Measurements from ENCODE around the gene EBF3.

EBF3 gene

GRCh38 chr10:129809841-129810240, 154.2 kb downstream of the EBF3 start:
- no peak for DNase-seq (ENCODE audit: low read depth in 2 of 2, low spot score in 1 of 2)

- no peak for DNase-seq (ENCODE audit: low read depth in 2 of 2, low spot score in 1 of 2)
Measured at GRCh38 chr10:129809431-129809830, 154.6 kb downstream of the EBF3 start.

- DNase-seq (ENCODE audit: low read depth in 2 of 2, low spot score in 1 of 2) = no peak
Measured at GRCh38 chr10:129808092-129808983, 155.7 kb downstream of the EBF3 start.

GRCh38 chr10:129807211-129807610, 156.9 kb downstream of the EBF3 start:
- no peak for DNase-seq (ENCODE audit: low read depth in 2 of 2, low spot score in 1 of 2)

- DNase-seq (ENCODE audit: low read depth in 2 of 2, low spot score in 1 of 2) = no peak
Measured at GRCh38 chr10:129800796-129801340, 163.2 kb downstream of the EBF3 start.

GRCh38 chr10:129799942-129800341, 164.1 kb downstream of the EBF3 start:
- DNase-seq (ENCODE audit: low read depth in 2 of 2, low spot score in 1 of 2) = no peak

- DNase-seq (ENCODE audit: low read depth in 2 of 2, low spot score in 1 of 2) = no peak
Measured at GRCh38 chr10:129796710-129797420, 167.2 kb downstream of the EBF3 start.

- DNase-seq (ENCODE audit: low read depth in 2 of 2, low spot score in 1 of 2) = no peak
Measured at GRCh38 chr10:129793996-129794395, 170.1 kb downstream of the EBF3 start.

- DNase-seq (ENCODE audit: low read depth in 2 of 2, low spot score in 1 of 2) = no peak
Measured at GRCh38 chr10:129793479-129793878, 170.6 kb downstream of the EBF3 start.

GRCh38 chr10:129792864-129793263, 171.2 kb downstream of the EBF3 start:
- no peak for DNase-seq (ENCODE audit: low read depth in 2 of 2, low spot score in 1 of 2)

GRCh38 chr10:129792141-129792540, 171.9 kb downstream of the EBF3 start:
- no peak for DNase-seq (ENCODE audit: low read depth in 2 of 2, low spot score in 1 of 2)

- DNase-seq (ENCODE audit: low read depth in 2 of 2, low spot score in 1 of 2) = no peak
Measured at GRCh38 chr10:129790715-129791446, 173.2 kb downstream of the EBF3 start.

- no peak for DNase-seq (ENCODE audit: low read depth in 2 of 2, low spot score in 1 of 2)
Measured at GRCh38 chr10:129788215-129788614, 175.9 kb downstream of the EBF3 start.

- no peak for DNase-seq (ENCODE audit: low read depth in 2 of 2, low spot score in 1 of 2)
Measured at GRCh38 chr10:129787557-129787956, 176.5 kb downstream of the EBF3 start.

GRCh38 chr10:129786216-129786615, 177.9 kb downstream of the EBF3 start:
- DNase-seq (ENCODE audit: low read depth in 2 of 2, low spot score in 1 of 2) = no peak

- no peak for DNase-seq (ENCODE audit: low read depth in 2 of 2, low spot score in 1 of 2)
Measured at GRCh38 chr10:129785536-129785981, 178.5 kb downstream of the EBF3 start.
